ENCODE data around the gene SPOCK1. TPM values are rescaled to one million over a fixed set of nuclear protein-coding genes. Genes with fewer than 3 reads are reported as not detected.

The SPOCK1 gene
- total and polyA plus RNA-seq, 10 donors, result 0.50 to 17.0 (median 6.6) TPM

- Histone ChIP-seq H3K4me3 (no peak overlapping the region), H3K27me3 (replicated peaks in 1 of 7) (peaks cover 0 to 5% (median 0%) of the 10 kb centered on the region in 7 donors), H3K4me1 (no peaks in the 10 kb centered on the region), H3K9me3 (no peaks in the 10 kb centered on the region), H3K27ac (no peak overlapping the region), H3K36me3 (no peaks in the 10 kb centered on the region)
- no peak for TF ChIP-seq POLR2AphosphoS5 (IDR thresholded peaks at IDR 0.05)
- no peak for TF ChIP-seq CTCF (IDR thresholded peaks at IDR 0.05 in 8 of 11, conservative IDR thresholded peaks at IDR 0.05 in 3 of 11)
- no peak for TF ChIP-seq POLR2A (IDR thresholded peaks at IDR 0.05)
- WGBS, 5 donors, result 72 to 91% (median 83%) methylated on average over 1 of the region's 1 CpG
- intact Hi-C loops (cut with DNase I; ENCODE audit: low total_unique reads), result no loop called here
- no peak for DNase-seq
Observed at GRCh38 chr5:137268646-137269045, 230.5 kb downstream of the SPOCK1 start.

GRCh38 chr5:137266186-137266585 is 232.9 kb downstream of the SPOCK1 start:
- TF ChIP-seq CTCF (IDR thresholded peaks at IDR 0.05 in 8 of 11, conservative IDR thresholded peaks at IDR 0.05 in 3 of 11) (no peak), POLR2A (IDR thresholded peaks at IDR 0.05) (no peak), POLR2AphosphoS5 (IDR thresholded peaks at IDR 0.05) (no peak)
- Histone ChIP-seq H3K27me3 (replicated peaks in 1 of 7) (peaks cover 0 to 5% (median 0%) of the 10 kb centered on the region in 7 donors), H3K27ac (no peak overlapping the region), H3K9me3 (no peaks in the 10 kb centered on the region), H3K36me3 (no peaks in the 10 kb centered on the region), H3K4me1 (no peaks in the 10 kb centered on the region), H3K4me3 (no peak overlapping the region)
- WGBS, 5 donors, result 76 to 91% (median 79%) methylated on average over 4 of the region's 4 CpGs
- no peak for DNase-seq
- intact Hi-C loops (cut with DNase I; ENCODE audit: low total_unique reads), result no loop called here

GRCh38 chr5:137265457-137265856 is 233.7 kb downstream of the SPOCK1 start:
- Histone ChIP-seq H3K9me3 (no peaks in the 10 kb centered on the region), H3K27me3 (replicated peaks in 1 of 7) (peaks cover 0 to 5% (median 0%) of the 10 kb centered on the region in 7 donors), H3K27ac (no peak overlapping the region), H3K4me3 (no peak overlapping the region), H3K4me1 (no peaks in the 10 kb centered on the region), H3K36me3 (no peaks in the 10 kb centered on the region)
- no peak for DNase-seq
- 81 to 97% (median 91%) methylated on average over 1 of the region's 1 CpG for WGBS, 5 donors
- TF ChIP-seq CTCF (IDR thresholded peaks at IDR 0.05 in 8 of 11, conservative IDR thresholded peaks at IDR 0.05 in 3 of 11) (no peak), POLR2AphosphoS5 (IDR thresholded peaks at IDR 0.05) (no peak), POLR2A (IDR thresholded peaks at IDR 0.05) (no peak)
- intact Hi-C loops (cut with DNase I; ENCODE audit: low total_unique reads), result no loop called here

- H3K27ac ChIP-seq, result no peak overlapping the region
- H3K9me3 ChIP-seq, result no peaks in the 10 kb centered on the region
- WGBS, 5 donors, result 73 to 85% (median 82%) methylated on average over 4 of the region's 4 CpGs
- peaks cover 0 to 5% (median 0%) of the 10 kb centered on the region in 7 donors for H3K27me3 ChIP-seq (replicated peaks in 1 of 7)
- TF ChIP-seq CTCF (IDR thresholded peaks at IDR 0.05 in 8 of 11, conservative IDR thresholded peaks at IDR 0.05 in 3 of 11) (no peak), POLR2A (IDR thresholded peaks at IDR 0.05) (no peak), POLR2AphosphoS5 (IDR thresholded peaks at IDR 0.05) (no peak)
- H3K36me3 ChIP-seq, result no peaks in the 10 kb centered on the region
- intact Hi-C loops (cut with DNase I; ENCODE audit: low total_unique reads), result no loop called here
- H3K4me3 ChIP-seq, result no peak overlapping the region
- H3K4me1 ChIP-seq, result no peaks in the 10 kb centered on the region
- DNase-seq, result no peak
Observed at GRCh38 chr5:137264573-137264972, 234.6 kb downstream of the SPOCK1 start.
